HG03280 (cell line): ENCODE data around the gene PLIN4.
"Not testable (repeated sequence)": the region's sequence is repeated elsewhere in the genome, so short reads cannot be mapped to it uniquely, and the experiment has no call there.

Experiments used
- ATAC-seq: cut with Tn5 transposase; IDR thresholded peaks from one replicate; pipeline ENCODE4 v1.9.1; 2021; ENCODE audit warnings: mild to moderate bottlenecking, moderate library complexity; ENCODE audit not compliant: unreplicated experiment

Gene PLIN4

DNA sequence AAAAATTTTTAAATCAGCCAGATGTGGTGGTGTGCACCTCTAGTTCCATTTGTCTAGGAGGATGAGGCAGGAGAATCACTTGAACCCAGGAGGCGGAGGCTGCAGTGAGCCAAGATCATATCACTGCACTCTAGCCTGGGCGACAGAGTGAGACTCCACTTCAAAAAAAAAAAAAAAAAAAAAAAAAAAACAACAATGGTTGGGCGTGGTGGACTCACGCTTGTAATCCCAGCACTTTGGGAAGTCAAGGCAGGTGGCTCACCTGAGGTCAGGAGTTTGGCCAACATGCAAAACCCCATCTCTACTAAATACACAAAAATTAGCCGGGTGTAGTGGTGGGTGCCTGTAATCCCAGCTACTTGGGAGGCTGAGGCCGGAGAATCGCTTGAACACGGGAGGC is 9.1 kb upstream of the PLIN4 start:
- not testable (repeated sequence) for ATAC-seq

DNA sequence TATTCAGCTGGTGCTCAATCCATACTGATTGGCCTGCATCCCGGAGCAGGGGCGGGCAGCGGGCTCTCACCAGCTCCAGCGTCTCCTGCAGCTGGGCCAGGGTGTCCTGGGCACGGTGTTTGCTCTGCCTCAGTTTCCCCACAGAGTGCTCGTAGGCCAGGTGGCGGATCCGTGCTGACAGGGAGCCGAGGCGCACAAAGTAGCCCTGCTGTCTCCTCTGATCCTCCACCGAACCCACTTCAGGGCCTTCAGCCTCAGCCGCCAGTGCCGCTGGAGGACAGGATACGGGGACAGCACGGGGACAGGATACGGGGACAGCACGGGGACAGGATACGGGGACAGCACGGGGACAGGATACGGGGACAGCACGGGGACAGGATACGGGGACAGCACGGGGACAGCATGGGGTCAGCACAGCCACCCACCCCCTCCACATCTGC is 7.3 kb upstream of the PLIN4 start:
- ATAC-seq: no peak

DNA sequence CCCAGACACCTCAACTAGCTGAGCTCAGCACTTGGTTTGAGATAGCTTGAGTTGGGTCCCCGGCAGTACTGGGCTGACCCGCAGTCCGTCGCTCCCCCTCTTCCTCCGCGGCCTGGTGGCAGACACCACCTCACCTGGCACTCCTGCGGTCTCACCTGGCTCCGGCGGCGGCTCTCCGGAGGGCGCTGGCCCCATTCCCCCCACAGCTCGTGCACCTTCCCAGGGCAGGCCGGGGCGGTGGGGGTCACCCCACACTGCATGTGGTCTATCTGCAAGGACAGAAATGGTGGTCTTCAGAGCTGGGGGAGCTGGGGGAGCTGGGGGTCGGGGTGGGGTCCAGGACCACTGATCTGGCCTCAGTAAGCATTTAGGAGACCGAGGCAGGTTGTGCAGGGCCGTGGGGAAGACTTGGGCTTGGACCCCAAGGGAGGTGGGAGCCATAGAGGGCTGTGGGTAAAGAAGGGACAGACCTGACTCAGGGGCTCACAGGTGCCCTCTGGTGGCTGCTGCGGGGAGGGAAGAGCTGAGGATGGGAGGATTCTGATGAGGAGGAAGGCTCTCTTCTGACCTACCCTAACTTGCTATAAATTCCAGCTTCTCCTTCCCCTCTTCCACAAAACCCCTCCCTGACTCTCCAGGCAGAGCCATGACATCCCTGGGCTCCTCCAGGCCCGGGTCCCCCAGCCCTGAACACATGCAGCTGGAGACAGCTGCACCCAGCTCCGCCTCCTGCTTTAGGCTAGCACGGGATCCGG is 6.7 kb upstream of the PLIN4 start:
- ATAC-seq: no peak

DNA sequence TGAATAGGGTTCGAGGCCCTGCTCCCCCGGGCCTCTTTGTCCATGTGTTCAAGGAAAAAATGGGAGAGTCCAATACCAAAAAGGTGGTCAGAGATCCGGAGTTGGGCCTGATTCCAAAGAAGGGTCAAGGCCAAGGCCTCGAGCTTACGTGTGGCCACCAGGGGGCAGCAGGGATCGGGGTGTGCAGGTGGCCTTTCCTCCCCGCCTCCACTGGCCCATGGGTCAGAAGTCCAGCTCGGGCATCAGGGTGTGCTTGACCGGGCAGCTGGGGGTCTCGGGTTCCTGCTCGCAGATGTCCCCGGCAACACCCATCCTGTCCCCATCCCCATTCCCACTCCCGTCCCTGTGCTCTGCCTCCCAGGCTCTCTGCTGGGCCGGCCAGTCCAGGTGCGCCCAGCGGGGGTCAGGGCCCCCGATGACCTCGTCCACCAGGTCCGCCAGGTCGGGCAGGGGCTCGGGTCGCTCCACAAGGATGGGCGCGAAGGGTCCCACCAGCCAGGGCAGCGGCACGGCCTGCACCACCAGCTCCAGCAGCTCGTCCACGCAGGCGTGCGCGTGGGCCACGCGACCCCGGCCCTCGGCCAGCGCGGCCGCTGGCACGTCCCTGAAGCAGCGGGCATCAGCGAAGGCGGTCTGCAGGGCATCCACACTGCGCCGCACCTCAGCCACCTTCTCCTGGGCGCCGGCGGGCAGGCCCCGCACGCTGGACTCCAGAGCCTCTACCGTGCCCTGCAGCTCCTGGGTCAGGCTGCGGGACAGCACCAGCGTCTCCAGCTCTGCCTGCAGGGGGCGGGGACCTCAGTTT is 5.2 kb upstream of the PLIN4 start:
- ATAC-seq: no peak

DNA sequence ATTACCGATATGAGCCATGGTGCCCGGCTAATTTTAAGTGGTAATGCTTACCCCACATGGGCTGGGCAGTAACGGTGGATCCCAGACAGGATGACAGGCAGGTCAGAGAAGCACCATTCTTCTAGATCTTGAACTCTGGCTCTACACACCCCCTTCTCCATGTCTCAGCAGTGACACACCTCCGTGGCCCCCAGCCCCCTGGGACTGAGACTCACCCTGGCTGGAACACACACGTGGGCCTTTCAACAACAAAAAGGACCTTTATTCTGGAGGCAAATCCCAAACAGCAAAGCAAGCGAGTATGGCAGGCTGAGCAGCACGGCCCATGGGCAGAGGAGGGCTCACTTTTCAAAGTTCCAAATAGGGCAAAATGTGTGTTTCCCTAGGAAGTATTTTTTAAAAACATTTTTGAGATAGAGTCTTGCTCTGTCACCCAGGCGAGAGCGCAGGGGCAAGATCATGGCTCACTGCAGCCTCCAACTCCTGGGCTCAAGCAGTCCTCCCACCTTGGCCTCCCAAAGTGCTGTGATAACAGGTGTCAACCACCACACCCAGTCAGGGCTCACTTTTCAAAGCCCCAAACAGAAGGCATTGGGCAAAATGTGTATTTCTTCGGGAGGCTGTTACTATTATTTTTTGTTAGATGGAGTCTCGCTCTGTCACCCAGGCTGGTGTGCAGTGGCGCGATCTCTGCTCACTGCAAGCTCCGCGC is 4.2 kb upstream of the PLIN4 start:
- ATAC-seq: no peak

DNA sequence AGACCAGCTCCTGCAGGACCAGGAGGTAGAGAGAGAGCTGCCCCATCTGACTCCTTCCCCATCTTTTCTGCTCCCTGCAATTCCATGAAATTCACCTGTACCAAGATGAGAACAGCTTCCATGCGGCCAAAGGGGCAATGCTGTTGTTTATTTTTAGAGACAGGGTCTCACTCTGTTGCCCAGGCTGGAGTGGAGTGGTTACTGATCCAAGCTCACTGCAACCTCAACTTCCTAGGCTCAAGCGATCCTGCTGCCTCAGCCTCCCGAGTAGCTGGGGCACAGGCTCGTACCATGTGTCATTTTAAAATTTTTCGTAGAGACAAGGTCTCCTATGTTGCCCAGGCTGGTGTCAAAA is 3.6 kb upstream of the PLIN4 start:
- ATAC-seq: no peak

DNA sequence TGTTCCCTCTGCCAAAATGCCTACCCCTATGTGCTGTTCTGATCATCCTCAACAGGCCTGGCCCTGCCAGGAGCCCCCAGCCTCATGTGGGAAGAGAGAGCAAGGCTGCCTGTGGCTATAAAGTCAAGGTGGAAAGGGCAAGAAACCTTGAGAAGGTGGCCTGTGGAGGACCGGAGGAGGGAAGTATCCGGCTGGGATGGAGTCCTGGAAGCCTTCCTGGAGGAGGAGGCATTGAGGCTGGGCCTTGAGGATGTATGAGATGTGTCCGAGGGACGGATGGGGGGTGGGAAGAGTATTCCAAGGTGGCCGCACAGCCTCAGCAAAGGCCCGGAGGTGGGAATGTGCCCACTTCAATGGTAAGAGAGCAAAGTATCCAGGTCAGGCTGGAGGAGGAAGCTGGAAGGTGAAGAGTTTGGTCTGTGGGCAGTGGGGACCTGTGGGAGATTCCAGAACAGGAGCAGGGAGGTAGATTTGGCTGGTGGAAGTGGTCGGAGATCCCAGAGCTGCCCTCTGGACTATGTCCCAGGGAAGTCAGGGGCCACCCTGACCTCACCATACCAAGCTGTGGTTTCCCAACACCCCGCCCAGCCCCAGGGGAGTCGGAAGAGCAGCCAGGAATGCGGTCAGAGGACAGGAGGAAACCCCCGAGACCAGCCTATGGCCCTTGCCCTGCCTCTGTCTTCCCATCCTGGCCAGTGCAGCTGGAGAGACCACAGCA is 3.0 kb upstream of the PLIN4 start:
- ATAC-seq: no peak

DNA sequence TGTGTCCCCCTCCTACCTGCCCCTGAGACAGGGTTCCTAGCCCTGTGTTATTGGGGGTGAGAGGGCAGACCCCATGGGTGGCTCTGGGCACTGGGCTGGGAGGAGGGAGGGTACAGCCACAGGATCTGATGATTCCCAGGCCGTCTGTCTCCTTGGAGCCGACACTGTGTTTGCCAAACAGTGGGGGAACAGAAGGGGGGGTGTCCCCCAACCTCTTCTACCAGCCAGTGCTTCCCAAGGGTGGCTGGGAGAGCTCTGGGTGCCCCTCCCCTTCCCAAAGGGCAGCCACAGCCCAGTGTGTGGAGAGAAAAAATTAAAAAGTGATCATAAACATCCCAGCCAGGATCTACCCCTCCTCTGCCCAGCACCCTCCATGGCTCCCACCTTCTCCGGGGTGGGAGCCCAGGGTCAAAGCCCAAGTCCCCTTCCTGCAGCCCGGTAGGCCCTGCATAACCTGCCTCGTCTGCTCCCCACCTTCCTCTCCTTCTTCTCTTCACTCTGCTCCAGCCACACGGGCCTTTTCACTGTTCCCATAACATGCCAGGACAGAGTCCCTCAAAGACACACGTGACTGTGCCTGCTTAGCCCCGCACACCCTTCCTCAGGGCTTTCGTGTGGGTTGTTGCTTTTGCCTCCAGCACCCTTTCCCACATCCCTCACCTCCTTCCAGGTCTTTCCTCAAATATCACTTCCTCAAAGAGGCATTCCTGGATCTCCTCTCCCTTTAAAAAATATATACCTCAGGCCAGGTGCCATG is 1.4 kb upstream of the PLIN4 start:
- ATAC-seq: no peak

DNA sequence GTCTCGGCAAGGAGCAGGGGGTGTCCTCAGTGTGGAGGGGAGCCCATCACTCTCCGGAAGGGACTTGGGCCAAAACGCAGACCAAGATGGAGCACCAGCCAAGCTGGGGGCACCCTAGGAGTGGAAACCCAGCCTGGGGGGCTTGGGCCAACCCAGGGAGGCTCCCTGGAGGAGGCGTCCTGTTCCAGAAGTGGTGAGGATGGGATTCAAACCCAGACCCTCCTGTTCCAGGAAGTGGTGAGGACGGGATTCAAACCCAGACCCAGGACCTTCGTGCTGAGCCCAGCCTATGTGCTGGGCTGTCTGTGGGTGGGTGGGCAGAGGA is 848 bp upstream of the PLIN4 start:
- ATAC-seq: no peak

DNA sequence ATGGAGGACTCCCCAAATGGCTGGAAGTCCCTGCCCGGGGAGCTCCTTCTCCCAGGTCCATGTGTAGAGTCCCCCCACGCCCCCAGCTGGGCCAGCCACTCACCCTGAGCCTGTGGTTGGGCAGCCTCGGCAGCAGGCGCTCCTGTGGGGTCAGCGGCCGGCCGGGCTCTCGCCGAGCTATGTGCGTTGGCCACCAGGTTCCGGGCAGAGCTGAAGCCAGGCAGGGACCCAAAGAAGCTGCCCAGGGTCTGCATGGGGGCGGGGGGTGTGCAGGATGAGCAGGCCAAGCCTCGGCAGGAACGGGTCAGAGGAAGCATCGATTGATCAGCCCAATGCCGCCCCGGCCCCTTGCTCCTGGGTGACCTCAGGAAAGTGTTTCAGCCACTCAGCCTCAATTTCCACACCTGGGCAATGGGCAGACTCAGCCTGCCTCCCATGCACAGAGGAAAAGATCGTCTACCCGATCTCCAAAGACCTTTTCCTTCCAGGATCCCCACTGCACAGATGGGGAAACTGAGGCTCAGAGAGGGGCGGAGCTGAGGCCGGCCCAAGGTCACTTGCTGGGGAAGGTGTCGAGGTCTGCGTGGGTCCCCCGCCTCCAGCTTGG is 732 bp downstream of the PLIN4 start:
- ATAC-seq: no peak

DNA sequence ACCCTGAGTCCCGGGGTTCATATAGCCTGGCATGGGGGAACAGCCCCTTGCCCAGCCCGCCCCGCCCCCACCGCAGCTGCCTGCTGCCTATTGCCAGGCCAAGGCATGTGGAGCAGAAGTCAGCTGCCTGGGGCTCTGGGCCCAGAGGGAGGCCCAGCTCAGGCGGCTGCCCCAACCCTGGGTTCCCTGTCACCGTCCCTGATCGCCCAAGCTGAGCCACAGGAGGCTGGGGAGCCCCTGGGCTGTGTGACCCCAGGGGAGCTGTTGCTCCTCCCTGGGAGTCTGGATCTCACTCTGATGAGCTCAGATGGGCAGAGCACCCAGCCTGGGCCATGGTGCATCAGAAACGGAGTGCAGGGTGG is 1.4 kb downstream of the PLIN4 start:
- no peak for ATAC-seq

DNA sequence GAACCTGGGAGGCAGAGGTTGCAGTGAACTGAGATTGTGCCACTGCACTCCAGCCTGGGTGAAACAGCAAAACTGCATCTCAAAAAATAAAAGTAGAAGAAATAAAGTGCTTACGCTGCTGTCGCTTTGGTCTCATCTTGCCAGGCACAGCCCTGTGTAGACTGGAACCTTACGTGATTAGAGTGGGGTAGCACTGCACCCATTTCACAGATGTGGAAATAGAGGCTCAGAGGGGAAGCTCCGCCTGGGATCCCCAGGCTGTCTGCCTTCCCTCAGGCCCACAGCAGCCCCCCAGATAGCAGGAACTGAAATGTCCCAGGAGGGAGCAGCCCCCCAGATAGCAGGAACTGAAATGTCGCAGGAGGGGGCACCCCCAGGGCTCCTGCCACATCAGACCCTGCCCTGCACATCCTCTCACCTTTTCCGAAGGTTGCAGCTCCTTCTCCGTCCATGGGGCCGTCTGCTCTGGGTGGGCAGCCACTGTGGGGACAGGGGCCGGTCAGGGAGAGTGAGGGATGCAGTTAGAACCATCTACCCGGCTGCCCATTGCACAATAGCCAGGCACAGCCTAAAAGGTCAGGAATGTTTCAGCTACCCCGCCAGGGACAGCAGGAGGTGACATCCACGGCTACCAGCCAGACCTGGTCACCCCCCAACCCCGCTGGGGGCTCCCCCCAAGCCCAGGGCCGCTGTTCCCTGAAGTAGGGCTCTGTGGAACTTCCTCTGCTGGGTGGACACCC is 1.9 kb downstream of the PLIN4 start:
- ATAC-seq: no peak

DNA sequence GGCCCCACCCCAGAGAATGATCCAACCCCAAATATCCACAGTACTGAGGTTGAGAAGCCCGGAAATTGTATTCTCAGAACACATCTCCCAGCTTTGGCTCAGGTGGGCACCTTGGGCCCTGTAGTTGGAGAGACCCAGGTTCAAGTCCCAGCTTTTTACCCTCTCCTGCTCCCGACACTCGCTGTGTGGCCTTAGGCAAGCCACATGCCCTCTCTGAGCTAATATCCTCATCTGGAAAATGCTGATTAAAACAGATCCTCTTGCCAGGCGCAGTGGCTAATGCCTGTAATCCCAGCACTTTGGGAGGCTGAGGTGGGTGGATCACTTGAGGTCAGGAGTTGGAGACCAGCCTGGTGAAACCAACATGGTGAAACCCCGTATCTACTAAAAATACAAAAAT is 2.6 kb downstream of the PLIN4 start:
- ATAC-seq: no peak

DNA sequence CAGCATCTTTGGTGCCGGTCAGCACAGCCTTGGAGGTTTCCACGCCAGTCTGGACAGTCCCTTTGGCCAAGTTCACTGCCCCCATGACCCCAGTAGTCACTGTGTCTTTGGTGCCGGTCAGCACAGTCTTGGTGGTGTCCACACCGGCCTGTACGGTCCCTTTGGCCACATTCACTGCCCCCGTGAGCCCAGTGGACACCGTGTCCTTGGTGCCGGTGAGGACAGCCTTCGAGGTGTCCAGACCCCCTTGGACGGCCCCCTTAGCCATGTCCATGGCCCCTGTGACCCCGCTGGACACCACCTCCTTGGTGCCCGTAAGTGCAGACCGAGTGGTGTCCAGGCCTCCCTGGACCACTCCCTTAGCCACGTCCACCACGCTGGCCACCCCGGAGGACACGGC is 5.0 kb downstream of the PLIN4 start:
- ATAC-seq: no peak

DNA sequence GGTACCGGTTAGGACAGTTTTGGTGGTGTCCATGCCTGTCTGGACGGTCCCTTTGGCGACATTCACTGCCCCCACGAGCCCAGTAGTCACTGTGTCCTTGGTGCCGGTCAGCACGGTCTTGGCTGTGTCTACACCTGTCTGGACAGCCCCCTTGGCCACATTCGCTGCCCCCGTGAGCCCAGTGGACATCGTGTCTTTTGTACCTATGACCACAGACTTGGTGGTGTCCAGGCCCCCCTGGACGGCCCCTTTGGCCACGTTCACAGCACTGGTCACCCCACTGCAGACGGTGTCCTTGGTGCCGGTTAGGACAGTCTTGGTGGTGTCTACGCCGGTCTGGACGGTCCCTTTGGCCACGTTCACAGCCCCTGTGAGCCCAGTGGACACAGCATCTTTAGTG is 6.2 kb downstream of the PLIN4 start:
- no peak for ATAC-seq

DNA sequence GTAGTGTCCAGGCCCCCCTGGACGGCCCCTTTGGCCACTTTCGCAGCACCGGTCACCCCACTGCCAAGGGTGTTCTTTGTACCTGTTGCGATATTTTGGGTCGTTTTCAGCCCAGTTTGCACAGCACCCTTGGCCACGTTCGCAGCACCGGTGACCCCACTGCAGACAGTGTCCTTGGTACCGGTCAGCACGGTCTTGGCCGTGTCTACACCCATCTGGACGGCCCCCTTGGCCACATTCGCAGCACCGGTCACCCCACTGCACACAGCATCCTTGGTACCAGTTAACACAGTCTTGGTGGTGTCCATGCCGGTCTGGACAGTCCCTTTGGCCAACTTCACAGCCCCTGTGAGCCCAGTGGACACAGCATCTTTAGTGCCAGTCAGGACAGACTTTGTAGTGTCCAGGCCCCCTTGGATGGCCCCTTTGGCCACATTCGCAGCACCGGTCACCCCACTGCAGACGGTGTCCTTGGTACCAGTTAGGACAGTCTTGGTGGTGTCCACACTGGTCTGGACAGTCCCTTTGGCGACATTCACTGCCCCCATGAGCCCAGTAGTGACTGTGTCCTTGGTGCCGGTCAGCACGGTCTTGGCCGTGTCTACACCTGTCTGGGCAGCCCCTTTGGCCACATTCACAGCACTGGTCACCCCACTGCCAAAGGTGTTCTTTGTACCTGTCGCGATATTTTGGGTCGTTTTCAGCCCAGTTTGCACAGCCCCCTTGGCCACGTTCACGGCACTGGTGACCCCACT is 6.8 kb downstream of the PLIN4 start:
- ATAC-seq: no peak

DNA sequence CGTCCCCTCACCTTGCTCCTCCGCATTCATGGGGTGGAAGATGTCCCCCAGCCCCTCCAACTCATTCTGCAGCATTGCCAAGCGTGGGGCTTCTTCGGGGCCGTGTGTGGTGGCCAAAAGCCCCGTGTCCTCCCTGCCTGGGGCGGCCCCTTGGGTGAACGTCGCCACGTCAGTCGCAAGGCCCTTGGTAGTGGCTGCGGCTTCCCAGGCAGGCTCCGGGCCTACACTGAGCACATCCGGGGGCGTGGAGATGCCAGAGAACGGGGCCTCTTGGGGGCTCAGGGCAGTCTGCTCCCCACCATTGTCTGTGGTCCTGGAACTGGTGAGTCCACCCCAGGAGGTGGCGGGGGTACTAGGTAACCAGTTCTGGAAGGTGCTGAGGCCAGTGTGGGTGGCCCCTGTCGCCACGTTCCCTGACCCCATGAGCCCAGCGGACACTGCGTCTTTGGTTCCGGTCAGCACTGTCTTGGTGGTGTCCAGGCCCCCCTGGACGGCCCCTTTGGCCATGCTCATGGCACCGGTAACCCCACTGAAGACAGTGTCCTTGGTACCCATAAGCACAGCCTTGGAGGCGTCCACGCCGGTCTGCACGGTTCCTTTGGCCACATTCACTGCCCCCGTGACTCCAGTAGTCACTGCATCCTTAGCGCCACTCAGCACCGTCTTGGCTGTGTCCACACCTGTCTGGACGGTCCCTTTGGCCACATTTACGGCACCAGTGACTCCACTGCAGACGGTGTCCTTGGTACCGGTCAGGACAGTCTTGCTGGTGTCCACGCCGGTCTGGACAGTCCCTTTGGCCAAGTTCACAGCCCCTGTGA is 7.6 kb downstream of the PLIN4 start:
- no peak for ATAC-seq

DNA sequence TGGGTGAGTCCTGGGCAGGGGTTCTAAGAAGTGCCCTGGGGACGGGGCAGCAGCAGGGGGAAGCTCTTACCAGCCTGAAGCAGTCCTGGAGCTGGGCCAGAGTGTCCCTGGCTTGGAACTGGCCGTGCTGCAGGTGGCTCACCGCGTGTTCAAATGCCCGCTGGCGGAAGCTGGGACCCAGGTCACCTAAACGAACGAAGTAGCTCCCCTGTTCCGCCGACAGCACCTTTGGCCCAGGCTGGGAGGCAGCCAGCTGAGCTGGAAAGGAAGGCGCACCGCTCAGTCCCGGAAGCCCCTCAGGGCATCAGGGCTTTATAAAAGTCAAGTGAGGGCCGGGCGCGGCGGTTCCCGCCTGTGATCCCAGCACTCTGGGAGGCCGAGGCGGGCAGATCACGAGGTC is 9.6 kb downstream of the PLIN4 start:
- ATAC-seq: no peak
